HL-60/S4 (cell line): Measurements from ENCODE around the gene SKAP1.
"Not testable (repeated sequence)": the region's sequence is repeated elsewhere in the genome, so short reads cannot be mapped to it uniquely, and the experiment has no call there.

Experiments
- in situ Hi-C: fragments of 300-500 bp; cut with MboI; formaldehyde crosslinking; loops from 2 replicates; pipeline ENCODE4 v1.14.3; 2022; ENCODE audit warnings: low sequenced_read_pairs

SKAP1 gene

GRCh38 chr17:48290378-48290777, 139.6 kb downstream of the SKAP1 start:
- in situ Hi-C loops = no loop called here

GRCh38 chr17:48286917-48287316, 143.1 kb downstream of the SKAP1 start:
- in situ Hi-C loops = not testable (repeated sequence)

- in situ Hi-C loops = no loop called here
Observed at GRCh38 chr17:48285614-48286013, 144.4 kb downstream of the SKAP1 start.

DNA sequence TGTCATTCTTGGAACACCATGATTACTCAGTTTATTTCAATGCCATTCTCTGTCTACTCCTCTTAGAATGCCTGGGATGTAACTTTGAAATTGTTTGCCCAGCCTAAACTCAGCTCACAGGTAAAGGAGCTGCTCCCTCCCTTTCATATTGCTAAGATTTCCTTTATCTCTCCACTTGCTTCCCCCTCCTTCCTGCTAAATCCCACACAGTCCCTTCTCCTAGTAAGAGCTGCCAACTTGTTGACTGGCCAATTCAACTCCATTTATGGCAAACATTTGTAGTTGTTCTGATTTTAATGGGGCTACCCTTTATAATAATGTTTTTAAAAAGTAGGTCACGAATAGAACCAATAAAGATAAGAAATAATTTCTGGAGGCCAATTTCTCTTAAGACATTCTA, 146.1 kb downstream of the SKAP1 start:
- in situ Hi-C loops = no loop called here

GRCh38 chr17:48283411-48283810, 146.6 kb downstream of the SKAP1 start:
- in situ Hi-C loops = no loop called here

DNA sequence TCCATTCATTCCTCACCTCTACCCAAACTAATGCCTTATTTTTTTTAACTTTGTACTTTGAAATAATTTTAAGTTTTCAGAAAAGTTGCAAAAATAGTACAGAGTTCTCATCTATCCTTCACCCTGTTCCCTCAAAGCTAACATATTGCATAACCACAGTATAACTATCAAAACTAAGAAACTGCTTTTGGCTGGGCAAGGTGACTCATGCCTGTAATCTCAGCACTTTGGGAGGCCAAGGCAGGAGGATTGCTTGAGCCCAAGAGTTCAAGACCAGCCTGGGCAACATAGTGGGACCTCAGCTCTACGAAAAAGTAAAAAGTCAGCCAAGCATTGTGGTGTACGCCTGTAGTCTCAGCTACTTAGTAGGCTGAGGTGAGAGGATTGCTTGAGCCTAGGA, 147.7 kb downstream of the SKAP1 start:
- in situ Hi-C loops = no loop called here

DNA sequence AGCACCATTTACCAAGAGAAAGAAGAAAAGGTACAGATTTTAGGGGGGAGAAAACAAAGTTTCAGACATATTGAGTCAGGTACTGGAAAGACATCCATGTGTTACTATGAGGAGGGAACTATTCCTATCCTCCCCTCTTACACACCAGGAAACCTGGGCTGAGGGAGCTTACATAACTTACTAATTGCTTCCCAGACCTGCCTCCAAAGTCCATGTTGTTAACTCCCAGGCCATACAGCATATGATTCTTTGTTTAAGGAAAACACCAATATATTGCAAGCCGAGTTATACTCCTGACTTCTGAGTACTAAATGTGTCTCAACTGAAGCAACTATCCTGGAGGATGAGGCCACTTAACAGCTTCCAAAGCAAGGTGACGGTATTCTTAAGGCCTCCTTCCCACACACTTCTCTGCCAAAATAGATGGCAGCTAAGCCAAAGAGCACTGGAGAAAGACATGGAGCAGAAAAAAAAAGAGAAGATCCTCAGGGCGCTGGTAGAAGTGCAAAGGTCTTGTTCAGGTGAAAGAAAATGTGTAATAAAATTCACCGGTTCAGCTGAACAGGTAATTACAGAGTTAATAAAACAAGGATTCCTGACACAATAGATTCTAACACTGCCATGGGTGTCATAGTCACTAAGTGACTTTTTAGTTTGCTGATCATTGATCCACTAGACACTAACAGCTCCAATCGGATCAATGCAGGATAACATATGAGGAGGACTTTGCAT, 151.1 kb downstream of the SKAP1 start:
- in situ Hi-C loops = no loop called here

DNA sequence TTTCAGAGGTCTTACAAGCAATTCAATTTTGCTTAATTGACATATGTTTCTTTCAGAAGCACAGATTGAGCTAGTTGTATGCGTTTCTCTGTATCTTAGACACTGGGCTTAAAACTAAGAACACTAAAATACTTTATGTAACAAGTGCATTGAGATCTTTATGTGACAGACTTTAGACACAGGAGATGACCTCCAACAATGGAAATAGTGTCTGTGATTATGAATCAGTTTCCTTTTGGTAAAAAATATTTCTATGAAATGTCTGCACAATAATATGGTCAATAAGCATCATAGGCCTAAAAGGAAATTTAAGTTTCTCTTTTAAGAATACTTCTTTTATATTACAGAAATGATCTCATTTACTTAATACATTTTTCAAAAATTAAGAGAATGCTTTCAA, 153.2 kb downstream of the SKAP1 start:
- in situ Hi-C loops = no loop called here

GRCh38 chr17:48270899-48271298, 159.1 kb downstream of the SKAP1 start:
- in situ Hi-C loops = no loop called here

GRCh38 chr17:48269209-48269608, 160.8 kb downstream of the SKAP1 start:
- in situ Hi-C loops = no loop called here

- in situ Hi-C loops = no loop called here
Observed at GRCh38 chr17:48263731-48264035, 166.3 kb downstream of the SKAP1 start.

GRCh38 chr17:48262982-48263730, 166.9 kb downstream of the SKAP1 start:
- in situ Hi-C loops = no loop called here

DNA sequence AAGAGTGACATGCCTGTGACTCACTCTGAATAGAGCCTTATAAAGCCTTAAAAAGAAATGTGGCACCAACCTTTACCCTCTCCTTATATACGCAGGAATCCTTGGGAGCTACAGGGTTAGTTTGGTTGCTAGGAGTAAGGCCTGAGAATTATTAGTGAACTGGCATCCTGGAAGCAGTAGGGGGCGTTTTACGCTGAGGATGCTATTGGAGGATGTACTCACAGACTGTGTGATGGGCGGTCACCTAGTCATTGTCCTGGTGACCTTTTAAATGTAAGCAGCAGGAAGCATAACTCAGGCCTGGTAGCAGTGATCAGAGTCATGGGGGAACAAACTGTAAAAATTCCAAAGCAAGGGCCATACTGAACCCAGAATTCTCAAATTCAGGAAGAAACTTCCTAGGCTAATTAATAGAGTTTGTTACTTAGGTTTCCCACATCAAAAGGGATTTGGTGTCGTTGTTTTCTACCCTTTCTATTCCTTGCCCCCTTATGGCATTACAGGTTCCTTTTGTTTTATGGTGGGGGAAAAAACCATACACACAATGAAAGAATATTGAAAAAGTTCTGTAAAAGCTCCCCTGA, 168.6 kb downstream of the SKAP1 start:
- in situ Hi-C loops = no loop called here

- in situ Hi-C loops = no loop called here
Observed at GRCh38 chr17:48259694-48260291, 170.2 kb downstream of the SKAP1 start.

GRCh38 chr17:48258331-48258730, 171.7 kb downstream of the SKAP1 start:
- in situ Hi-C loops = no loop called here

GRCh38 chr17:48255759-48256158, 174.3 kb downstream of the SKAP1 start:
- in situ Hi-C loops = no loop called here

- in situ Hi-C loops = no loop called here
Observed at GRCh38 chr17:48254896-48255295, 175.1 kb downstream of the SKAP1 start.

- in situ Hi-C loops = no loop called here
Observed at GRCh38 chr17:48253975-48254374, 176.0 kb downstream of the SKAP1 start.

DNA sequence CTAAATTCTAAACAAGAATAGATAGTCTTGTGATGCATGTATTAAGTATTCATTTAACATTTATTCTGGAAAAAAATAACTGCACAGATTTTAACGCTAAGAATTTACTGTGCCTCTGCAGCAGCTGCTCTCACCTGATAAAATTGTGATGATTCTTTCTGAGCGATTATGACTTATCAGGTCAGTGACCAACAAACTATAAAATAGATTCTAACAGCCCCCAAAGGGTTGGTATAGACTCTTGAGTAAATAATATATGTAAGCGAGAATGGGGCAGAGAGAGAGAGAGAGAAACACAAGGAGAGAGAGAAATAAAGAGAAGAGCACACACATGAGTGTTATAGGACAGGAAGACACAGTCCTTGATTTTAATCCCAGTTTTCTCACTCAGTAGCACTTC, 178.1 kb downstream of the SKAP1 start:
- in situ Hi-C loops = no loop called here

- in situ Hi-C loops = no loop called here
Observed at GRCh38 chr17:48250949-48251348, 179.1 kb downstream of the SKAP1 start.

- in situ Hi-C loops = not testable (repeated sequence)
Observed at GRCh38 chr17:48250059-48250458, 180.0 kb downstream of the SKAP1 start.

DNA sequence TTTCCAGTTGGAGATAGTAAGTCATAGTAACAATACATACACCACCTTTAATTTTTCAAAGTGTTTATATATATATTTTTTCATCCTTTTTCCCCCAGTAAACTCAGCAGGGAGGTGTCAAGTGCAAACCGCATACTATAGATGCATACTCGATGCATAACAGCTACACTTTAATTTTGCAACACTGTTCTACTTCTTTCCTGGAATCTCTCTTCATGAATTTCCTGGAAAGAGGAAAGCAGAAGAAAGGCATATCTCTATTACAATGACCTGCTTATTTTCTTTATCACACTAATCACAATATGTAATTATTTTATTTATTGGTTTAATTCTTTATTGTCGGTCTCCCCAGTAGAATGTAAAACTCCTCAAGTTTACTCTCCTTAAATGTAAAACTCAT, 182.4 kb downstream of the SKAP1 start:
- in situ Hi-C loops = no loop called here
